ENCODE results near the gene UGT1A4. TPM values are rescaled to one million over a fixed set of nuclear protein-coding genes. Genes with fewer than 3 reads are reported as not detected.

UGT1A4 gene
- not detected in 2 replicates for total RNA-seq (2014; rRNA removed; shearing (Covaris generic))

- DNase-seq (ENCODE audit: low read depth), result no peak
These were observed at the start of gene UGT1A4 for GRCh38 chr2:233718552-233718951. Gene UGT1A4, plus strand, starts transcription at chr2:233718736. Its CDS starts 85 bp downstream, at chr2:233718821.

- no peak for DNase-seq (ENCODE audit: low read depth)
These were observed 47.0 kb upstream of the UGT1A4 start, which contains the start of gene UGT1A9 for GRCh38 chr2:233671290-233672161. Gene UGT1A9, plus strand, starts transcription at chr2:233671898. Its CDS starts 37 bp downstream, at chr2:233671935.

- no peak for DNase-seq (ENCODE audit: low read depth)
These were observed 45.6 kb upstream of the UGT1A4 start for GRCh38 chr2:233672886-233673285.

GRCh38 chr2:233673896-233674295 is 44.6 kb upstream of the UGT1A4 start:
- DNase-seq (ENCODE audit: low read depth), result no peak

- no peak for DNase-seq (ENCODE audit: low read depth)
These were observed 44.2 kb upstream of the UGT1A4 start for GRCh38 chr2:233674314-233674713.

GRCh38 chr2:233674995-233675394 is 43.5 kb upstream of the UGT1A4 start:
- no peak for DNase-seq (ENCODE audit: low read depth)

GRCh38 chr2:233676046-233676445 is 42.5 kb upstream of the UGT1A4 start:
- DNase-seq (ENCODE audit: low read depth), result peak; percentile 26

GRCh38 chr2:233679196-233679595 is 39.3 kb upstream of the UGT1A4 start:
- DNase-seq (ENCODE audit: low read depth), result peak; percentile 51

- DNase-seq (ENCODE audit: low read depth), result no peak
These were observed 38.0 kb upstream of the UGT1A4 start for GRCh38 chr2:233680361-233681045.

- no peak for DNase-seq (ENCODE audit: low read depth)
These were observed 36.9 kb upstream of the UGT1A4 start, which contains the start of gene UGT1A7 for GRCh38 chr2:233681521-233682099. Gene UGT1A7, plus strand, starts transcription at chr2:233681901. Its CDS starts 37 bp downstream, at chr2:233681938.

GRCh38 chr2:233684640-233685039 is 33.9 kb upstream of the UGT1A4 start:
- DNase-seq (ENCODE audit: low read depth), result no peak

GRCh38 chr2:233686928-233687327 is 31.6 kb upstream of the UGT1A4 start:
- peak; percentile 15 for DNase-seq (ENCODE audit: low read depth)

GRCh38 chr2:233688341-233688740 is 30.2 kb upstream of the UGT1A4 start:
- DNase-seq (ENCODE audit: low read depth), result no peak

GRCh38 chr2:233689031-233689430 is 29.5 kb upstream of the UGT1A4 start:
- no peak for DNase-seq (ENCODE audit: low read depth)

- no peak for DNase-seq (ENCODE audit: low read depth)
These were observed 29.0 kb upstream of the UGT1A4 start for GRCh38 chr2:233689501-233689900.

GRCh38 chr2:233690444-233690843 is 28.1 kb upstream of the UGT1A4 start:
- DNase-seq (ENCODE audit: low read depth), result peak; percentile 86

GRCh38 chr2:233691443-233692433 is 26.8 kb upstream of the UGT1A4 start:
- DNase-seq (ENCODE audit: low read depth), result no peak

- no peak for DNase-seq (ENCODE audit: low read depth)
These were observed 25.9 kb upstream of the UGT1A4 start, which contains the start of gene UGT1A6 for GRCh38 chr2:233692648-233693047. Gene UGT1A6, plus strand, starts transcription at chr2:233692890. Its CDS starts 115 bp downstream, at chr2:233693005.

GRCh38 chr2:233693963-233694362 is 24.6 kb upstream of the UGT1A4 start:
- no peak for DNase-seq (ENCODE audit: low read depth)

GRCh38 chr2:233698740-233699139 is 19.8 kb upstream of the UGT1A4 start:
- DNase-seq (ENCODE audit: low read depth), result no peak
